Measurements from ENCODE around the gene SEM1. TPM values are rescaled to one million over a fixed set of nuclear protein-coding genes. Genes with fewer than 3 reads are reported as not detected.

The SEM1 gene
- total and polyA plus RNA-seq, 2 of the 4 experiments (the other 2 are of a cell fraction): 17.2 to 38.0 TPM

DNA sequence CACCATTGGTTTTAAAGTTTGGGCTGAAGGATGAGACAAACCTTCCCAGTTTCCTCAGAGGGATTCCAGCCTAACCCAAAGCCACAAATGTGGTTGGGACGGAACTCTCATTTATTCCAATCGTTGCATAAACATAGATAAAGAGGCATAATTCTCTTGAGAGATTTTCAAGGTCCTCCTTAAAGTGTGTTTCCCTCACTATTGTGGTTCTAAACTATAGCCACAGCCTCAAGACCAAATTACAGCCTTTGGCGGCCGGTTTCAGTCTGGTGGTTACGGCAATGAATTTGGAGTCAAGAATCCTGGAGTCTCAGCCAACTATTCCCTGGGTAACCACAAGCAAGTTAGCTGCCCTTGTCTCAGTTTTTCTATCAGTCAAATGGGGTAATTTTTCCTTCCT is 42.6 kb downstream of the SEM1 start:
- no CpG with 5 or more reads among the region's 5 CpGs for WGBS, 2 experiments (ENCODE audit: extremely low coverage in 2 of 2, insufficient read length in 1 of 2)
- Histone ChIP-seq H2BK120ac (ENCODE audit: low read depth, low read length) (no peak overlapping the region), H3K9ac (ENCODE audit: low read depth, low read length) (no peak overlapping the region), H2AFZ (replicated peaks; ENCODE audit: low read length, poor library complexity) (no peak overlapping the region), H3K27me3 (ENCODE audit: control insufficient read depth, insufficient read depth, low read length) (no peaks in the 10 kb centered on the region), H4K20me1 (ENCODE audit: insufficient read depth, low read length) (no peaks in the 10 kb centered on the region), H2AK9ac (replicated peaks; ENCODE audit: low read depth, low read length, poor library complexity) (no peak overlapping the region), H3K9me3 (ENCODE audit: control insufficient read depth, insufficient read depth, low read length) (no peaks in the 10 kb centered on the region), H3K56ac (ENCODE audit: extremely low read depth, insufficient read depth, low read length) (no peak overlapping the region), H3K18ac (ENCODE audit: low read depth, low read length) (no peak overlapping the region), H2BK5ac (ENCODE audit: low read depth, low read length, poor library complexity, severe bottlenecking) (no peak overlapping the region), H3K79me1 (ENCODE audit: low read depth in 1 of 2, low read length in 2 of 2) (no peaks in the 10 kb centered on the region), H3K4ac (ENCODE audit: low read depth, low read length) (no peak overlapping the region), H3K27ac (ENCODE audit: insufficient read depth, low read length) (no peak overlapping the region), H4K5ac (ENCODE audit: low read depth, low read length) (no peak overlapping the region), H3K14ac (replicated peaks; ENCODE audit: low read depth, low read length) (no peak overlapping the region), H3K9me1 (ENCODE audit: insufficient read depth, low read length) (no peaks in the 10 kb centered on the region; the same call in 1 of the 2 replicates), H3K36me3 (ENCODE audit: control insufficient read depth, insufficient read depth, low read length) (no peaks in the 10 kb centered on the region), H2BK20ac (ENCODE audit: low read depth, low read length) (no peak overlapping the region), H3K4me1 (ENCODE audit: control insufficient read depth, insufficient read depth, low read length) (no peaks in the 10 kb centered on the region), H2BK15ac (ENCODE audit: low read depth, low read length) (no peak overlapping the region), H2AK5ac (ENCODE audit: low read depth, low read length) (no peak overlapping the region), H4K91ac (ENCODE audit: insufficient read depth, low read depth, low read length) (no peak overlapping the region), H3K4me3 (ENCODE audit: insufficient read depth, low read depth, low read length) (no peak overlapping the region), H3K4me2 (ENCODE audit: low read depth, low read length) (no peak overlapping the region), H4K8ac (ENCODE audit: low read depth in 2 of 2, low read length in 2 of 2) (no peak overlapping the region), H3K23ac (ENCODE audit: low read depth, low read length) (no peak overlapping the region)
- TF ChIP-seq, protein P1, sequence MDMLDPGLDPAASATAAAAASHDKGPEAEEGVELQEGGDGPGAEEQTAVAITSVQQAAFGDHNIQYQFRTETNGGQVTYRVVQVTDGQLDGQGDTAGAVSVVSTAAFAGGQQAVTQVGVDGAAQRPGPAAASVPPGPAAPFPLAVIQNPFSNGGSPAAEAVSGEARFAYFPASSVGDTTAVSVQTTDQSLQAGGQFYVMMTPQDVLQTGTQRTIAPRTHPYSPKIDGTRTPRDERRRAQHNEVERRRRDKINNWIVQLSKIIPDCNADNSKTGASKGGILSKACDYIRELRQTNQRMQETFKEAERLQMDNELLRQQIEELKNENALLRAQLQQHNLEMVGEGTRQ (IDR thresholded peaks at IDR 0.05; ENCODE audit: low read depth, low read length): no peak
- no peak for TF ChIP-seq RAD21 (IDR thresholded peaks at IDR 0.05; ENCODE audit: low read length)
- TF ChIP-seq BHLHE40 (IDR thresholded peaks at IDR 0.05; ENCODE audit: low read depth, low read length): no peak
- no peak for TF ChIP-seq CHD1 (IDR thresholded peaks at IDR 0.05; ENCODE audit: low read depth, low read length)
- no peak for TF ChIP-seq SMC3 (IDR thresholded peaks at IDR 0.05; ENCODE audit: low read depth, low read length)
- TF ChIP-seq MXI1 (IDR thresholded peaks at IDR 0.05; ENCODE audit: borderline replicate concordance, low read depth, low read length): no peak
- no peak for TF ChIP-seq RCOR1 (IDR thresholded peaks at IDR 0.05; ENCODE audit: insufficient replicate concordance, low read length)
- in situ Hi-C loops (cut with MboI; ENCODE audit: low sequenced_read_pairs): no loop called here
- CTCF ChIA-PET: interaction anchor here (0.6 kb wide), 1 partner anchor 158 kb away, joined by 3 read pairs; no protein-coding TSS in a partner anchor
- intact Hi-C loops (cut with micrococcal nuclease): no loop called here
- ATAC-seq (ENCODE audit: low read depth) (no peak), DNase-seq (no peak)
- POLR2A ChIA-PET (ENCODE audit: unreplicated experiment): no interaction called here
- dilution Hi-C loops (cut with HindIII; ENCODE audit: low sequenced_read_pairs, unreplicated experiment): no loop called here
- BruUV-seq (replicated peaks): no TSS peak
